Neural cell (in vitro differentiated cells): ENCODE results near the gene PTPN22. TPM values are rescaled to one million over a fixed set of nuclear protein-coding genes. Genes with fewer than 3 reads are reported as not detected.

ENCODE experiments used
- H2AFZ ChIP-seq: fragments of 200-600, 300-800 bp; sonication (generic), shearing (Covaris generic); 2 replicates; pipeline ENCODE4 v1.6.0; 2014; ENCODE audit warnings: low read depth, mild to moderate bottlenecking, antibody characterized with exemption, low read length, moderate library complexity
- H3F3A ChIP-seq: fragments of 200-600 bp; shearing (Covaris generic); 2 replicates; pipeline ENCODE4 v1.6.1; 2016; ENCODE audit warnings: mild to moderate bottlenecking, moderate library complexity, mixed read lengths, antibody characterized with exemption, low read length; ENCODE audit not compliant: insufficient read depth, poor library complexity, severe bottlenecking
- H3K27ac ChIP-seq: fragments of 200-600, 300-800 bp; sonication (generic), shearing (Covaris generic); 2 replicates; pipeline ENCODE4 v1.5.1; 2014; ENCODE audit warnings: mild to moderate bottlenecking, low read length, moderate library complexity
- H3K27me3 ChIP-seq: fragments of 300-800, 200-600 bp; sonication (generic), shearing (Covaris generic); 2 replicates; pipeline ENCODE4 v1.6.0; 2014; ENCODE audit warnings: mild to moderate bottlenecking, low read depth, low read length, moderate library complexity; ENCODE audit not compliant: insufficient read depth
- H3K36me3 ChIP-seq: fragments of 300-800, 200-600 bp; sonication (generic), shearing (Covaris generic); 2 replicates; pipeline ENCODE4 v1.5.1; 2014; ENCODE audit warnings: mild to moderate bottlenecking, antibody characterized with exemption, low read length, moderate library complexity; ENCODE audit not compliant: insufficient read depth
- H3K4me2 ChIP-seq: fragments of 300-800, 200-600 bp; sonication (generic), shearing (Covaris generic); 2 replicates; pipeline ENCODE4 v1.6.0; 2014; ENCODE audit warnings: mild to moderate bottlenecking, low read length
- H3K4me3 ChIP-seq: fragments of 300-800, 200-600 bp; sonication (generic), shearing (Covaris generic); 2 replicates; pipeline ENCODE4 v1.5.1; 2014; ENCODE audit warnings: mild to moderate bottlenecking, low read length, moderate library complexity
- H3K79me2 ChIP-seq: fragments of 200-600 bp; shearing (Covaris generic); replicated peaks from 2 replicates; pipeline ENCODE4 v1.6.0; 2014; ENCODE audit warnings: mild to moderate bottlenecking, low read length, moderate library complexity; ENCODE audit not compliant: insufficient read depth
- H3K9ac ChIP-seq: fragments of 300-800, 200-600 bp; sonication (generic), shearing (Covaris generic); 2 replicates; pipeline ENCODE4 v1.6.1; 2016; ENCODE audit warnings: mild to moderate bottlenecking, low read length, mixed read lengths
- H3K9me2 ChIP-seq: fragments of 200-600 bp; shearing (Covaris generic); 2 replicates; pipeline ENCODE4 v1.6.1; 2016; ENCODE audit warnings: mild to moderate bottlenecking, low read length, mixed read lengths; ENCODE audit not compliant: insufficient read depth
- H3K9me3 ChIP-seq: fragments of 200-600, 300-800 bp; sonication (generic), shearing (Covaris generic); 2 replicates; pipeline ENCODE4 v1.6.1; 2016; ENCODE audit warnings: mild to moderate bottlenecking, mixed run types, low read length, moderate library complexity, mixed read lengths
- H4K20me1 ChIP-seq: fragments of 200-600 bp; shearing (Covaris generic); 2 replicates; pipeline ENCODE4 v1.6.1; 2016; ENCODE audit warnings: mild to moderate bottlenecking, mixed run types; ENCODE audit not compliant: insufficient read depth
- EP300 ChIP-seq: fragments of 450-650 bp; conservative IDR thresholded peaks from 2 replicates; pipeline ENCODE4 v1.6.1; 2014; ENCODE audit warnings: antibody characterized with exemption, mild to moderate bottlenecking, moderate library complexity; ENCODE audit not compliant: poor library complexity, severe bottlenecking
- EZH2 ChIP-seq: fragments of 200-600, 300-800 bp; shearing (Covaris generic), sonication (generic); IDR thresholded peaks from 2 replicates; pipeline ENCODE4 v1.6.1; 2014; ENCODE audit warnings: antibody characterized with exemption, low read length, borderline replicate concordance, mild to moderate bottlenecking; ENCODE audit not compliant: insufficient read depth, poor library complexity, severe bottlenecking
- MXI1 ChIP-seq: fragments of 450-650 bp; conservative IDR thresholded peaks from 2 replicates; pipeline ENCODE4 v1.6.1; 2014; ENCODE audit warnings: antibody characterized with exemption, mild to moderate bottlenecking; ENCODE audit not compliant: poor library complexity, severe bottlenecking
- POLR2AphosphoS5 ChIP-seq: IDR thresholded peaks from 2 replicates; pipeline ENCODE4 v1.6.1; 2012
- RAD21 ChIP-seq: fragments of 450-650 bp; conservative IDR thresholded peaks from 2 replicates; pipeline ENCODE4 v1.6.1; 2014; ENCODE audit warnings: antibody characterized with exemption, mild to moderate bottlenecking, moderate library complexity
- REST ChIP-seq: IDR thresholded peaks from 2 replicates; pipeline ENCODE4 v1.6.1; 2012; ENCODE audit warnings: borderline replicate concordance
- SMC3 ChIP-seq: fragments of 450-650 bp; conservative IDR thresholded peaks from 2 replicates; pipeline ENCODE4 v1.6.1; 2014; ENCODE audit warnings: antibody characterized with exemption, mild to moderate bottlenecking, moderate library complexity; ENCODE audit not compliant: poor library complexity
- TAF1 ChIP-seq: IDR thresholded peaks from 2 replicates; pipeline ENCODE4 v1.6.1; 2012; ENCODE audit warnings: low read depth
- polyA plus RNA-seq: library from polyadenylated mRNA; depleted of rRNA; stranded (reverse); fragments of >200 nt; gene quantifications from 2 replicates; pipeline ENCODE4 v1.2.3, GENCODE V29; 2014
- TF ChIP-seq, protein P1 (sequence below): fragments of 450-650 bp; IDR thresholded peaks from 2 replicates; pipeline ENCODE4 v1.5.1; 2014; ENCODE audit warnings: antibody characterized with exemption, mild to moderate bottlenecking, moderate library complexity; ENCODE audit not compliant: poor library complexity, severe bottlenecking

Gene PTPN22
- polyA plus RNA-seq, 1 donor from 2014 or later = 0.92 TPM

GRCh38 chr1:113872219-113872935 lies 865 bp upstream of the PTPN22 start:
- H3K9me3 ChIP-seq = no peaks in the 10 kb centered on the region
- no peaks in the 10 kb centered on the region for H3F3A ChIP-seq
- no peak overlapping the region for H2AFZ ChIP-seq
- no peak overlapping the region for H3K27ac ChIP-seq
- TF ChIP-seq, protein P1, sequence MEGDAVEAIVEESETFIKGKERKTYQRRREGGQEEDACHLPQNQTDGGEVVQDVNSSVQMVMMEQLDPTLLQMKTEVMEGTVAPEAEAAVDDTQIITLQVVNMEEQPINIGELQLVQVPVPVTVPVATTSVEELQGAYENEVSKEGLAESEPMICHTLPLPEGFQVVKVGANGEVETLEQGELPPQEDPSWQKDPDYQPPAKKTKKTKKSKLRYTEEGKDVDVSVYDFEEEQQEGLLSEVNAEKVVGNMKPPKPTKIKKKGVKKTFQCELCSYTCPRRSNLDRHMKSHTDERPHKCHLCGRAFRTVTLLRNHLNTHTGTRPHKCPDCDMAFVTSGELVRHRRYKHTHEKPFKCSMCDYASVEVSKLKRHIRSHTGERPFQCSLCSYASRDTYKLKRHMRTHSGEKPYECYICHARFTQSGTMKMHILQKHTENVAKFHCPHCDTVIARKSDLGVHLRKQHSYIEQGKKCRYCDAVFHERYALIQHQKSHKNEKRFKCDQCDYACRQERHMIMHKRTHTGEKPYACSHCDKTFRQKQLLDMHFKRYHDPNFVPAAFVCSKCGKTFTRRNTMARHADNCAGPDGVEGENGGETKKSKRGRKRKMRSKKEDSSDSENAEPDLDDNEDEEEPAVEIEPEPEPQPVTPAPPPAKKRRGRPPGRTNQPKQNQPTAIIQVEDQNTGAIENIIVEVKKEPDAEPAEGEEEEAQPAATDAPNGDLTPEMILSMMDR = no peak
- no peak for TF ChIP-seq EZH2
- TF ChIP-seq EP300 = no peak
- no peak for TF ChIP-seq MXI1
- no peak for TF ChIP-seq TAF1
- TF ChIP-seq POLR2AphosphoS5 = no peak
- no peak for TF ChIP-seq REST
- no peak for TF ChIP-seq SMC3
- no peak for TF ChIP-seq RAD21
- H4K20me1 ChIP-seq = no peaks in the 10 kb centered on the region
- H3K36me3 ChIP-seq = no peaks in the 10 kb centered on the region
- H3K9me2 ChIP-seq = no peaks in the 10 kb centered on the region
- H3K79me2 ChIP-seq = no peaks in the 10 kb centered on the region
- no peak overlapping the region for H3K4me3 ChIP-seq
- no peak overlapping the region for H3K4me2 ChIP-seq
- H3K9ac ChIP-seq = no peak overlapping the region
- H3K27me3 ChIP-seq = no peaks in the 10 kb centered on the region

DNA sequence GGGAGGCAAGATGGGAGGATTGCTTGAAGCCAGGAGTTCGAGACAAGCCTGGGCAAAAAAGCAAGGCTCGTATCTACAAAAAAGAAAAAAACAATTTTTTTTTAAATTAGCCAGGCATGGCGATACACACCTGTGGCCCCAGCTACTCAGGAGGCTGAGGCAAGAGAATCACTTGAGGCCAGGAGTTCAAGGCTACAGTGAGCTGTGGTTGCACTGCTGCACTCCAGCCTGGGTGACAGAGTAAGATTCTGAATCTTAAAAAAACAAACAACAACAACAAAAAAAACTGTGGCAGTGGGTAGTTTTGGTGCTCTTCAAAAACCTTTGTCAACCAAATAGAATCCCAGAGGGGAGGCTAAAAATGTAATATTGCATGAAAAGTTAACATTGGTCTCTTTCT lies 734 bp downstream of the PTPN22 start:
- no peaks in the 10 kb centered on the region for H3K9me2 ChIP-seq
- H3K27ac ChIP-seq = no peak overlapping the region
- no peak overlapping the region for H3K9ac ChIP-seq
- no peaks in the 10 kb centered on the region for H3K36me3 ChIP-seq
- no peaks in the 10 kb centered on the region for H3K27me3 ChIP-seq
- H3K9me3 ChIP-seq = no peaks in the 10 kb centered on the region
- H3F3A ChIP-seq = no peaks in the 10 kb centered on the region
- no peaks in the 10 kb centered on the region for H3K79me2 ChIP-seq
- H3K4me2 ChIP-seq = no peak overlapping the region
- H3K4me3 ChIP-seq = no peak overlapping the region
- H2AFZ ChIP-seq = no peak overlapping the region
- TF ChIP-seq RAD21 (no peak), MXI1 (no peak), SMC3 (no peak), POLR2AphosphoS5 (no peak), EZH2 (no peak)
- TF ChIP-seq, protein P1 = no peak
- H4K20me1 ChIP-seq = no peaks in the 10 kb centered on the region
